ENCODE data around the gene BMAL1.

- TF ChIP-seq EZH2phosphoT487 (IDR thresholded peaks at IDR 0.05; ENCODE audit: borderline replicate concordance, low read length) (no peak), CTCF (IDR thresholded peaks at IDR 0.05; ENCODE audit: low read depth, low read length, poor library complexity, severe bottlenecking) (no peak)
Measured at GRCh38 chr11:13333456-13333957, 55.9 kb downstream of the BMAL1 start.
